ENCODE data around the gene C1QTNF9B. TPM values are rescaled to one million over a fixed set of nuclear protein-coding genes. Genes with fewer than 3 reads are reported as not detected.
A peak's percentile ranks its signal among the peaks of the same experiment; 100 is the strongest.

Gene C1QTNF9B
- total RNA-seq, 2 experiments from 2014 or later, result not detected

DNA sequence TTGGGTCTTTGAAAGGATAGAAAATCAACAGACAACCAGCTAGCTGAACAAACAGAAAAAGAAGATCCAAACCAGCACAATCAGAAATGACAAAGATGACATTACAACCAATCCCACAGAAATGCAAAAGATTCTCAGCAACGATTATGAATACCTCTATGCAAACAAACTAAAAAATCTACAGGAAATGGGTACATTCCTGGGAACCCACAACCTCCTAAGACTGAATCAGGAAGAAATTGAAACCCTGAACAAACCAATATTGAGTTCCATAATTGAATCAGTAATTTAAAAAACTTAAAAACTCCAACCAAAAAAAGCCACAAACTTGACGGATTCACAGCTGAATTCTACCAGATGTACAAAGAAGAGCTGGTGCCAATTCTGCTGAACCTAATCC lies 20.9 kb upstream of the C1QTNF9B start:
- no peaks in the 10 kb centered on the region for H3K4me1 ChIP-seq (ENCODE audit: insufficient read depth, low read length, poor library complexity, severe bottlenecking)
- no peaks in the 10 kb centered on the region for H3K36me3 ChIP-seq (ENCODE audit: insufficient read depth, low read length)
- H3K27ac ChIP-seq (ENCODE audit: low read depth, low read length, poor library complexity, severe bottlenecking), result no peak overlapping the region
- no peaks in the 10 kb centered on the region for H3K9me3 ChIP-seq (ENCODE audit: low read length)
- H3K4me2 ChIP-seq (ENCODE audit: low read length), result no peak overlapping the region
- CTCF ChIA-PET (ENCODE audit: unreplicated experiment), result no interaction called here
- TF ChIP-seq, protein P1, sequence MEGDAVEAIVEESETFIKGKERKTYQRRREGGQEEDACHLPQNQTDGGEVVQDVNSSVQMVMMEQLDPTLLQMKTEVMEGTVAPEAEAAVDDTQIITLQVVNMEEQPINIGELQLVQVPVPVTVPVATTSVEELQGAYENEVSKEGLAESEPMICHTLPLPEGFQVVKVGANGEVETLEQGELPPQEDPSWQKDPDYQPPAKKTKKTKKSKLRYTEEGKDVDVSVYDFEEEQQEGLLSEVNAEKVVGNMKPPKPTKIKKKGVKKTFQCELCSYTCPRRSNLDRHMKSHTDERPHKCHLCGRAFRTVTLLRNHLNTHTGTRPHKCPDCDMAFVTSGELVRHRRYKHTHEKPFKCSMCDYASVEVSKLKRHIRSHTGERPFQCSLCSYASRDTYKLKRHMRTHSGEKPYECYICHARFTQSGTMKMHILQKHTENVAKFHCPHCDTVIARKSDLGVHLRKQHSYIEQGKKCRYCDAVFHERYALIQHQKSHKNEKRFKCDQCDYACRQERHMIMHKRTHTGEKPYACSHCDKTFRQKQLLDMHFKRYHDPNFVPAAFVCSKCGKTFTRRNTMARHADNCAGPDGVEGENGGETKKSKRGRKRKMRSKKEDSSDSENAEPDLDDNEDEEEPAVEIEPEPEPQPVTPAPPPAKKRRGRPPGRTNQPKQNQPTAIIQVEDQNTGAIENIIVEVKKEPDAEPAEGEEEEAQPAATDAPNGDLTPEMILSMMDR (conservative IDR thresholded peaks at IDR 0.05; ENCODE audit: low read length), result no peak
- no peak for TF ChIP-seq EZH2phosphoT487 (IDR thresholded peaks at IDR 0.05; ENCODE audit: borderline replicate concordance, low read depth, low read length)
- H3K4me3 ChIP-seq (ENCODE audit: low read depth, low read length, poor library complexity, severe bottlenecking), result no peak overlapping the region
- intact Hi-C loops (cut with micrococcal nuclease; ENCODE audit: unreplicated experiment), result no loop called here
- no peak overlapping the region for H2AFZ ChIP-seq (ENCODE audit: low read length)
- no peaks in the 10 kb centered on the region for H3K79me2 ChIP-seq (ENCODE audit: insufficient read depth, low read depth, low read length)
- H4K20me1 ChIP-seq (ENCODE audit: insufficient read depth, low read length), result no peaks in the 10 kb centered on the region
- POLR2A ChIA-PET, result interaction anchor here (1.1 kb wide), 1 partner anchor 14 kb away, joined by 3 read pairs; no protein-coding TSS in a partner anchor
- H3K9me2 ChIP-seq (ENCODE audit: insufficient read depth, low read length), result no peaks in the 10 kb centered on the region
- DNase-seq (ENCODE audit: low spot score), result no peak
- BruUV-seq (replicated peaks), result no TSS peak

DNA sequence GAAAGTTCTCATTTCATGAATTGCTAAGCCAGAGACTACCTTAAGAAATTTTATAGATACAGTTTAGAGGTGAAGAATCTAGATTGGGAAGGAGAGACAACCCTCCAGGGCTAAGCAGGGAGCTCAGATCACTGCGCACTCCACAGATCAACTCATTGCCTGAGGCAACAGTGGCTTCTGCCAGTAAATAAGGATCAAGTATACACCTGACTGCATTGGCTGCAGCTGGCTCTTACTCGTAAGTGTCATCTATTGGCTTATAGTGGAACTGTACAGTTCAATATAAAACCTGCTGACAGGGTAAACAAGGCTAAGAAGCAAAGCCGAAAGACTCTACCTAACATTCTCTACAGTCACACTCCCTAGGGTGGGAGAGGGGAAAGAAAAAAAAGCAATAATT lies 18.0 kb upstream of the C1QTNF9B start:
- H3K4me2 ChIP-seq (ENCODE audit: low read length), result no peak overlapping the region
- H4K20me1 ChIP-seq (ENCODE audit: insufficient read depth, low read length), result no peaks in the 10 kb centered on the region
- H3K9me2 ChIP-seq (ENCODE audit: insufficient read depth, low read length), result no peaks in the 10 kb centered on the region
- no peaks in the 10 kb centered on the region for H3K4me1 ChIP-seq (ENCODE audit: insufficient read depth, low read length, poor library complexity, severe bottlenecking)
- no peak for TF ChIP-seq EZH2phosphoT487 (IDR thresholded peaks at IDR 0.05; ENCODE audit: borderline replicate concordance, low read depth, low read length)
- TF ChIP-seq, protein P1 (conservative IDR thresholded peaks at IDR 0.05; ENCODE audit: low read length), result 0 out of 2 replicates have a peak, but pooled peaks have one; percentile 11
- no peak overlapping the region for H2AFZ ChIP-seq (ENCODE audit: low read length)
- H3K36me3 ChIP-seq (ENCODE audit: insufficient read depth, low read length), result no peaks in the 10 kb centered on the region
- H3K79me2 ChIP-seq (ENCODE audit: insufficient read depth, low read depth, low read length), result no peaks in the 10 kb centered on the region
- H3K27ac ChIP-seq (ENCODE audit: low read depth, low read length, poor library complexity, severe bottlenecking), result no peak overlapping the region
- no peaks in the 10 kb centered on the region for H3K9me3 ChIP-seq (ENCODE audit: low read length)
- intact Hi-C loops (cut with micrococcal nuclease; ENCODE audit: unreplicated experiment), result no loop called here
- no peak for DNase-seq (ENCODE audit: low spot score)
- POLR2A ChIA-PET, result interaction anchor here (0.7 kb wide), 1 partner anchor 448 kb away, joined by 3 read pairs; no protein-coding TSS in a partner anchor
- CTCF ChIA-PET (ENCODE audit: unreplicated experiment), result no interaction called here
- H3K4me3 ChIP-seq (ENCODE audit: low read depth, low read length, poor library complexity, severe bottlenecking), result no peak overlapping the region
- BruUV-seq (replicated peaks), result no TSS peak

DNA sequence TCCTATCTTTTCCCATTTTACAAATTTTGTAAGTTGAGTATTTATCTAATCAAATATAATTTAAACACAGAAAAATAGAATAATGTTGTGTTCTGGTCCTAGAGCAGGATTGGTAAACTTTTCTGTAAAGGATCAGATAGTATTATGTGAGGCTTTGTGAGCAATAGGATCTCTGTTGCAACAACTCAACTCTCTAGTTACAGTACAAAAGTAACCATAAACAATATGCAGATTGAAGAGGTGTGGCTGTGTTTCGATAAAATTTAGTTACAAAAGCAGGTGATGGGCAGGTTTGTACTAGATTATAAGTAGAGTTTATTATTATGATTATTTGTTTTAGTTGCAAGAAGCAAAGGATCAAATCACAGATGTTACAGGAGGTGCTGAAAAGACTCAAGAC lies 15.2 kb upstream of the C1QTNF9B start:
- intact Hi-C loops (cut with micrococcal nuclease; ENCODE audit: unreplicated experiment), result no loop called here
- no TSS peak for BruUV-seq (replicated peaks)
- no peak for DNase-seq (ENCODE audit: low spot score)
- no peak overlapping the region for H2AFZ ChIP-seq (ENCODE audit: low read length)
- no peak overlapping the region for H3K4me2 ChIP-seq (ENCODE audit: low read length)
- CTCF ChIA-PET (ENCODE audit: unreplicated experiment), result no interaction called here
- no peaks in the 10 kb centered on the region for H3K9me3 ChIP-seq (ENCODE audit: low read length)
- no peaks in the 10 kb centered on the region for H4K20me1 ChIP-seq (ENCODE audit: insufficient read depth, low read length)
- H3K9me2 ChIP-seq (ENCODE audit: insufficient read depth, low read length), result no peaks in the 10 kb centered on the region
- no peak for TF ChIP-seq EZH2phosphoT487 (IDR thresholded peaks at IDR 0.05; ENCODE audit: borderline replicate concordance, low read depth, low read length)
- TF ChIP-seq, protein P1 (conservative IDR thresholded peaks at IDR 0.05; ENCODE audit: low read length), result no peak
- H3K4me3 ChIP-seq (ENCODE audit: low read depth, low read length, poor library complexity, severe bottlenecking), result no peak overlapping the region
- no peaks in the 10 kb centered on the region for H3K4me1 ChIP-seq (ENCODE audit: insufficient read depth, low read length, poor library complexity, severe bottlenecking)
- no peak overlapping the region for H3K27ac ChIP-seq (ENCODE audit: low read depth, low read length, poor library complexity, severe bottlenecking)
- POLR2A ChIA-PET, result no interaction called here
- no peaks in the 10 kb centered on the region for H3K36me3 ChIP-seq (ENCODE audit: insufficient read depth, low read length)
- H3K79me2 ChIP-seq (ENCODE audit: insufficient read depth, low read depth, low read length), result no peaks in the 10 kb centered on the region

All from OCI-LY7 (cell line).